Measurements from ENCODE around the gene TSEN15. TPM values are rescaled to one million over a fixed set of nuclear protein-coding genes. Genes with fewer than 3 reads are reported as not detected.
"Not testable (repeated sequence)": the region's sequence is repeated elsewhere in the genome, so short reads cannot be mapped to it uniquely, and the experiment has no call there.

TSEN15 gene
- total and polyA plus RNA-seq, 2 experiments from 2014 or later = 55.8 TPM

DNA sequence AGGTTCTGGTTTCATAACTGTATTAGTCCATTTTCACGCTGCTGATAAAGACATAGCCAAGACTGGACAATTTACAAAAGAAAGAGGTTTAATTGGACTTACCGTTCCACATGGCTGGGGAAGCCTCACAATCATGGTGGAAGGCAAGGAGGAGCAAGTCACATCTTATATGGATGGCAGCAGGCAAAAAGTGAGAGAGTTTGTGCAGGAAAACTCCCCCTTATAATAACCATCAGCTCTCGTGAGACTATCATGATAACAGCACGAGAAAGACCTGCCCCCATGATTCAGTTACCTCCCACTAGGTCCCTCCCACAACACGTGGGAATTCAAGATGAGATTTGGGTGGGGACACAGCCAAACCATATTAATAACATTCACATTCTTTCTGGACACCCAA, 45.0 kb downstream of the TSEN15 start:
- H3K27me3 Mint-ChIP-seq (ENCODE audit: insufficient read depth, low read depth, poor library complexity); H3K4me1 Mint-ChIP-seq; H3K27ac ChIP-seq (ENCODE audit: low read depth); H3K4me1 ChIP-seq (ENCODE audit: insufficient read depth); H3K4me3 ChIP-seq; H3F3A ChIP-seq (replicated peaks; ENCODE audit: low read depth); H3K27ac Mint-ChIP-seq; H3K36me3 ChIP-seq (ENCODE audit: insufficient read depth); ATAC-seq; H4K20me1 ChIP-seq (replicated peaks; ENCODE audit: insufficient read depth); H3K9me2 ChIP-seq (ENCODE audit: insufficient read depth); H3K36me3 Mint-ChIP-seq (ENCODE audit: low read depth); H3K4me2 ChIP-seq; H3K27me3 ChIP-seq (ENCODE audit: insufficient read depth); H3K4me3 Mint-ChIP-seq; H3K9me3 Mint-ChIP-seq; H3K79me2 ChIP-seq (replicated peaks; ENCODE audit: insufficient read depth); H2AFZ ChIP-seq; DNase-seq (ENCODE audit: low spot score): not testable (repeated sequence)

GRCh38 chr1:184101141-184101540, 49.6 kb downstream of the TSEN15 start:
- ATAC-seq = no peak
- H3K36me3 Mint-ChIP-seq (ENCODE audit: low read depth) = peaks cover 2% of the 10 kb centered on the region; the same call in 1 of the 3 replicates
- H3K9me3 Mint-ChIP-seq = peaks cover 4% of the 10 kb centered on the region; the same call in 2 of the 3 replicates
- no peak for TF ChIP-seq ETS1 (IDR thresholded peaks at IDR 0.05)
- TF ChIP-seq, protein P1, sequence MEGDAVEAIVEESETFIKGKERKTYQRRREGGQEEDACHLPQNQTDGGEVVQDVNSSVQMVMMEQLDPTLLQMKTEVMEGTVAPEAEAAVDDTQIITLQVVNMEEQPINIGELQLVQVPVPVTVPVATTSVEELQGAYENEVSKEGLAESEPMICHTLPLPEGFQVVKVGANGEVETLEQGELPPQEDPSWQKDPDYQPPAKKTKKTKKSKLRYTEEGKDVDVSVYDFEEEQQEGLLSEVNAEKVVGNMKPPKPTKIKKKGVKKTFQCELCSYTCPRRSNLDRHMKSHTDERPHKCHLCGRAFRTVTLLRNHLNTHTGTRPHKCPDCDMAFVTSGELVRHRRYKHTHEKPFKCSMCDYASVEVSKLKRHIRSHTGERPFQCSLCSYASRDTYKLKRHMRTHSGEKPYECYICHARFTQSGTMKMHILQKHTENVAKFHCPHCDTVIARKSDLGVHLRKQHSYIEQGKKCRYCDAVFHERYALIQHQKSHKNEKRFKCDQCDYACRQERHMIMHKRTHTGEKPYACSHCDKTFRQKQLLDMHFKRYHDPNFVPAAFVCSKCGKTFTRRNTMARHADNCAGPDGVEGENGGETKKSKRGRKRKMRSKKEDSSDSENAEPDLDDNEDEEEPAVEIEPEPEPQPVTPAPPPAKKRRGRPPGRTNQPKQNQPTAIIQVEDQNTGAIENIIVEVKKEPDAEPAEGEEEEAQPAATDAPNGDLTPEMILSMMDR (conservative IDR thresholded peaks at IDR 0.05; ENCODE audit: low read depth in 2 of 2) = no peak
- TF ChIP-seq EZH2phosphoT487 (IDR thresholded peaks at IDR 0.05; ENCODE audit: unreplicated experiment) = no peak
- TF ChIP-seq POLR2AphosphoS5 (IDR thresholded peaks at IDR 0.05; ENCODE audit: low read depth) = no peak
- TF ChIP-seq, protein P2, sequence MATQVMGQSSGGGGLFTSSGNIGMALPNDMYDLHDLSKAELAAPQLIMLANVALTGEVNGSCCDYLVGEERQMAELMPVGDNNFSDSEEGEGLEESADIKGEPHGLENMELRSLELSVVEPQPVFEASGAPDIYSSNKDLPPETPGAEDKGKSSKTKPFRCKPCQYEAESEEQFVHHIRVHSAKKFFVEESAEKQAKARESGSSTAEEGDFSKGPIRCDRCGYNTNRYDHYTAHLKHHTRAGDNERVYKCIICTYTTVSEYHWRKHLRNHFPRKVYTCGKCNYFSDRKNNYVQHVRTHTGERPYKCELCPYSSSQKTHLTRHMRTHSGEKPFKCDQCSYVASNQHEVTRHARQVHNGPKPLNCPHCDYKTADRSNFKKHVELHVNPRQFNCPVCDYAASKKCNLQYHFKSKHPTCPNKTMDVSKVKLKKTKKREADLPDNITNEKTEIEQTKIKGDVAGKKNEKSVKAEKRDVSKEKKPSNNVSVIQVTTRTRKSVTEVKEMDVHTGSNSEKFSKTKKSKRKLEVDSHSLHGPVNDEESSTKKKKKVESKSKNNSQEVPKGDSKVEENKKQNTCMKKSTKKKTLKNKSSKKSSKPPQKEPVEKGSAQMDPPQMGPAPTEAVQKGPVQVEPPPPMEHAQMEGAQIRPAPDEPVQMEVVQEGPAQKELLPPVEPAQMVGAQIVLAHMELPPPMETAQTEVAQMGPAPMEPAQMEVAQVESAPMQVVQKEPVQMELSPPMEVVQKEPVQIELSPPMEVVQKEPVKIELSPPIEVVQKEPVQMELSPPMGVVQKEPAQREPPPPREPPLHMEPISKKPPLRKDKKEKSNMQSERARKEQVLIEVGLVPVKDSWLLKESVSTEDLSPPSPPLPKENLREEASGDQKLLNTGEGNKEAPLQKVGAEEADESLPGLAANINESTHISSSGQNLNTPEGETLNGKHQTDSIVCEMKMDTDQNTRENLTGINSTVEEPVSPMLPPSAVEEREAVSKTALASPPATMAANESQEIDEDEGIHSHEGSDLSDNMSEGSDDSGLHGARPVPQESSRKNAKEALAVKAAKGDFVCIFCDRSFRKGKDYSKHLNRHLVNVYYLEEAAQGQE (IDR thresholded peaks at IDR 0.05; ENCODE audit: unreplicated experiment) = no peak
- TF ChIP-seq ZNF331 (CRISPR knock-in tag; IDR thresholded peaks at IDR 0.05; ENCODE audit: low read depth) = no peak
- TF ChIP-seq CREB1 (CRISPR knock-in tag; IDR thresholded peaks at IDR 0.05; ENCODE audit: low read depth) = no peak
- no peak for TF ChIP-seq NANOG (IDR thresholded peaks at IDR 0.05; ENCODE audit: borderline replicate concordance)
- TF ChIP-seq, protein P3, sequence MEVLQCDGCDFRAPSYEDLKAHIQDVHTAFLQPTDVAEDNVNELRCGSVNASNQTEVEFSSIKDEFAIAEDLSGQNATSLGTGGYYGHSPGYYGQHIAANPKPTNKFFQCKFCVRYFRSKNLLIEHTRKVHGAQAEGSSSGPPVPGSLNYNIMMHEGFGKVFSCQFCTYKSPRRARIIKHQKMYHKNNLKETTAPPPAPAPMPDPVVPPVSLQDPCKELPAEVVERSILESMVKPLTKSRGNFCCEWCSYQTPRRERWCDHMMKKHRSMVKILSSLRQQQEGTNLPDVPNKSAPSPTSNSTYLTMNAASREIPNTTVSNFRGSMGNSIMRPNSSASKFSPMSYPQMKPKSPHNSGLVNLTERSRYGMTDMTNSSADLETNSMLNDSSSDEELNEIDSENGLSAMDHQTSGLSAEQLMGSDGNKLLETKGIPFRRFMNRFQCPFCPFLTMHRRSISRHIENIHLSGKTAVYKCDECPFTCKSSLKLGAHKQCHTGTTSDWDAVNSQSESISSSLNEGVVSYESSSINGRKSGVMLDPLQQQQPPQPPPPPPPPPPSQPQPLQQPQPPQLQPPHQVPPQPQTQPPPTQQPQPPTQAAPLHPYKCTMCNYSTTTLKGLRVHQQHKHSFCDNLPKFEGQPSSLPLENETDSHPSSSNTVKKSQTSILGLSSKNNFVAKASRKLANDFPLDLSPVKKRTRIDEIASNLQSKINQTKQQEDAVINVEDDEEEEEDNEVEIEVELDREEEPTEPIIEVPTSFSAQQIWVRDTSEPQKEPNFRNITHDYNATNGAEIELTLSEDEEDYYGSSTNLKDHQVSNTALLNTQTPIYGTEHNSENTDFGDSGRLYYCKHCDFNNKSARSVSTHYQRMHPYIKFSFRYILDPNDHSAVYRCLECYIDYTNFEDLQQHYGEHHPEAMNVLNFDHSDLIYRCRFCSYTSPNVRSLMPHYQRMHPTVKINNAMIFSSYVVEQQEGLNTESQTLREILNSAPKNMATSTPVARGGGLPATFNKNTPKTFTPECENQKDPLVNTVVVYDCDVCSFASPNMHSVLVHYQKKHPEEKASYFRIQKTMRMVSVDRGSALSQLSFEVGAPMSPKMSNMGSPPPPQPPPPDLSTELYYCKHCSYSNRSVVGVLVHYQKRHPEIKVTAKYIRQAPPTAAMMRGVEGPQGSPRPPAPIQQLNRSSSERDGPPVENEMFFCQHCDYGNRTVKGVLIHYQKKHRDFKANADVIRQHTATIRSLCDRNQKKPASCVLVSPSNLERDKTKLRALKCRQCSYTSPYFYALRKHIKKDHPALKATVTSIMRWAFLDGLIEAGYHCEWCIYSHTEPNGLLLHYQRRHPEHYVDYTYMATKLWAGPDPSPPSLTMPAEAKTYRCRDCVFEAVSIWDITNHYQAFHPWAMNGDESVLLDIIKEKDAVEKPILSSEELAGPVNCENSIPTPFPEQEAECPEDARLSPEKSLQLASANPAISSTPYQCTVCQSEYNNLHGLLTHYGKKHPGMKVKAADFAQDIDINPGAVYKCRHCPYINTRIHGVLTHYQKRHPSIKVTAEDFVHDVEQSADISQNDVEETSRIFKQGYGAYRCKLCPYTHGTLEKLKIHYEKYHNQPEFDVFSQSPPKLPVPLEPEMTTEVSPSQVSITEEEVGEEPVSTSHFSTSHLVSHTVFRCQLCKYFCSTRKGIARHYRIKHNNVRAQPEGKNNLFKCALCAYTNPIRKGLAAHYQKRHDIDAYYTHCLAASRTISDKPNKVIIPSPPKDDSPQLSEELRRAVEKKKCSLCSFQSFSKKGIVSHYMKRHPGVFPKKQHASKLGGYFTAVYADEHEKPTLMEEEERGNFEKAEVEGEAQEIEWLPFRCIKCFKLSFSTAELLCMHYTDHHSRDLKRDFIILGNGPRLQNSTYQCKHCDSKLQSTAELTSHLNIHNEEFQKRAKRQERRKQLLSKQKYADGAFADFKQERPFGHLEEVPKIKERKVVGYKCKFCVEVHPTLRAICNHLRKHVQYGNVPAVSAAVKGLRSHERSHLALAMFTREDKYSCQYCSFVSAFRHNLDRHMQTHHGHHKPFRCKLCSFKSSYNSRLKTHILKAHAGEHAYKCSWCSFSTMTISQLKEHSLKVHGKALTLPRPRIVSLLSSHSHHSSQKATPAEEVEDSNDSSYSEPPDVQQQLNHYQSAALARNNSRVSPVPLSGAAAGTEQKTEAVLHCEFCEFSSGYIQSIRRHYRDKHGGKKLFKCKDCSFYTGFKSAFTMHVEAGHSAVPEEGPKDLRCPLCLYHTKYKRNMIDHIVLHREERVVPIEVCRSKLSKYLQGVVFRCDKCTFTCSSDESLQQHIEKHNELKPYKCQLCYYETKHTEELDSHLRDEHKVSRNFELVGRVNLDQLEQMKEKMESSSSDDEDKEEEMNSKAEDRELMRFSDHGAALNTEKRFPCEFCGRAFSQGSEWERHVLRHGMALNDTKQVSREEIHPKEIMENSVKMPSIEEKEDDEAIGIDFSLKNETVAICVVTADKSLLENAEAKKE (CRISPR knock-in tag; IDR thresholded peaks at IDR 0.05) = no peak
- no peak for TF ChIP-seq JUNB (IDR thresholded peaks at IDR 0.05; ENCODE audit: unreplicated experiment)

More at GRCh38 chr1:184101141-184101540, 49.6 kb downstream of the TSEN15 start:
- H3K36me3 ChIP-seq (ENCODE audit: insufficient read depth) = no peaks in the 10 kb centered on the region
- Mint-ChIP-seq H3K4me1 (no peaks in the 10 kb centered on the region), H3K27ac (no peak overlapping the region), H3K27me3 (ENCODE audit: insufficient read depth, low read depth, poor library complexity) (no peaks in the 10 kb centered on the region), H3K4me3 (no peak overlapping the region)
- no peak overlapping the region for H3K4me3 ChIP-seq
- no peak overlapping the region for H2AFZ ChIP-seq
- no peaks in the 10 kb centered on the region for H3K79me2 ChIP-seq (replicated peaks; ENCODE audit: insufficient read depth)
- H3K27me3 ChIP-seq (ENCODE audit: insufficient read depth) = no peaks in the 10 kb centered on the region
- H4K20me1 ChIP-seq (replicated peaks; ENCODE audit: insufficient read depth) = no peaks in the 10 kb centered on the region
- H3K4me1 ChIP-seq (ENCODE audit: insufficient read depth) = no peaks in the 10 kb centered on the region
- DNase-seq (ENCODE audit: low spot score) = no peak
- H3K4me2 ChIP-seq = no peak overlapping the region
- no peak overlapping the region for H3K27ac ChIP-seq (ENCODE audit: low read depth)
- H3K9me2 ChIP-seq (ENCODE audit: insufficient read depth) = peaks cover 12% of the 10 kb centered on the region
- no peaks in the 10 kb centered on the region for H3F3A ChIP-seq (replicated peaks; ENCODE audit: low read depth)

Data from GM23338 (cell line).